OCI-LY3 (cell line): Measurements from ENCODE around the gene ARID3A.

Source experiments
- EZH2phosphoT487 ChIP-seq: fragments of 200-600 bp; shearing (Covaris generic); IDR thresholded peaks from 2 replicates; pipeline ENCODE4 v1.6.1; 2018; ENCODE audit warnings: antibody characterized with exemption, mixed run types, low read depth
- TF ChIP-seq, protein P1 (sequence below): fragments of 200-600, 300-600 bp; sonication (generic); IDR thresholded peaks from 2 replicates; pipeline ENCODE4 v1.5.1; 2014; ENCODE audit warnings: antibody characterized with exemption, low read length, low read depth

DNA sequence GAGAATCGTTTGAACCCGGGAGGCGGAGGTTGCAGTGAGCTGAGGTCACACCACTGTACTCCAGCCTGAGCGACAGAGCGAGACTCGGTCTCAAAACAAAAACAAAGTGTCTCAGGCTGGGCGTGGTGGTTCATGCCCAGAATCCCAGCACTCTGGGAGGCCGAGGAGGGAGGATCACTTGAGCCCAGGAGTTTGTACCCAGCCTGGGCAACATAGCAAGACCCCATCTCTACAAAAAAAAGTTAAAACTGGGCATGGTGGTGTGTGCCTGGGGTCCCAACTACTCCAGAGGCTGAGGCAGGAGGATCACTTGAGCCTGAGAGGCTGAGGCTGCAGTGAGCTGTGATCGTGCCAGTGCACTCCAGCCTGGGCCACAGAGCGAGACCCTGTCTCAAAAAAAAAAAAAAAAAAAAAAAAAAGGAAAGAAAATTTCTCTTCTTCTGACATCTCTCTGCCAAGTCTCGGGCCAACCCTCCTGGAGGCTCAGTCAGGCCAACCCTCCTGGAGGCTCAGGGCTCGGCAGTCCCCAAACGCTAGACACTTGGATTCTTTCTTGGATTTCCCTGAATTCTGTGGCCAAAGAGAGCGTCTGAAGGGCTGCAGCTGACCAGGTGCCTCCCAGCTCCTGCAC lies 26.3 kb downstream of the ARID3A start:
- TF ChIP-seq, protein P1, sequence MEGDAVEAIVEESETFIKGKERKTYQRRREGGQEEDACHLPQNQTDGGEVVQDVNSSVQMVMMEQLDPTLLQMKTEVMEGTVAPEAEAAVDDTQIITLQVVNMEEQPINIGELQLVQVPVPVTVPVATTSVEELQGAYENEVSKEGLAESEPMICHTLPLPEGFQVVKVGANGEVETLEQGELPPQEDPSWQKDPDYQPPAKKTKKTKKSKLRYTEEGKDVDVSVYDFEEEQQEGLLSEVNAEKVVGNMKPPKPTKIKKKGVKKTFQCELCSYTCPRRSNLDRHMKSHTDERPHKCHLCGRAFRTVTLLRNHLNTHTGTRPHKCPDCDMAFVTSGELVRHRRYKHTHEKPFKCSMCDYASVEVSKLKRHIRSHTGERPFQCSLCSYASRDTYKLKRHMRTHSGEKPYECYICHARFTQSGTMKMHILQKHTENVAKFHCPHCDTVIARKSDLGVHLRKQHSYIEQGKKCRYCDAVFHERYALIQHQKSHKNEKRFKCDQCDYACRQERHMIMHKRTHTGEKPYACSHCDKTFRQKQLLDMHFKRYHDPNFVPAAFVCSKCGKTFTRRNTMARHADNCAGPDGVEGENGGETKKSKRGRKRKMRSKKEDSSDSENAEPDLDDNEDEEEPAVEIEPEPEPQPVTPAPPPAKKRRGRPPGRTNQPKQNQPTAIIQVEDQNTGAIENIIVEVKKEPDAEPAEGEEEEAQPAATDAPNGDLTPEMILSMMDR: no peak
- no peak for TF ChIP-seq EZH2phosphoT487
